Stimulated activated CD8-positive, alpha-beta memory T cell treated with anti-CD3 and anti-CD28 coated beads, Interleukin-12 subunit alpha, Interleukin-12 subunit beta, amount 100 ng/mL, for 24 hours (primary cell): ENCODE measurements around the gene PRXL2C.

Source experiments
- DNase-seq: peaks from one replicate; pipeline ENCODE4 v3.0.0-alpha.2; 2020; ENCODE audit errors: extremely low read depth

PRXL2C gene

GRCh38 chr9:96612105-96612965 is 42.8 kb downstream of the PRXL2C start:
- no peak for DNase-seq

- no peak for DNase-seq
These were observed 43.8 kb downstream of the PRXL2C start for GRCh38 chr9:96611302-96611701.

GRCh38 chr9:96609732-96610131 is 45.4 kb downstream of the PRXL2C start:
- DNase-seq = no peak

DNA sequence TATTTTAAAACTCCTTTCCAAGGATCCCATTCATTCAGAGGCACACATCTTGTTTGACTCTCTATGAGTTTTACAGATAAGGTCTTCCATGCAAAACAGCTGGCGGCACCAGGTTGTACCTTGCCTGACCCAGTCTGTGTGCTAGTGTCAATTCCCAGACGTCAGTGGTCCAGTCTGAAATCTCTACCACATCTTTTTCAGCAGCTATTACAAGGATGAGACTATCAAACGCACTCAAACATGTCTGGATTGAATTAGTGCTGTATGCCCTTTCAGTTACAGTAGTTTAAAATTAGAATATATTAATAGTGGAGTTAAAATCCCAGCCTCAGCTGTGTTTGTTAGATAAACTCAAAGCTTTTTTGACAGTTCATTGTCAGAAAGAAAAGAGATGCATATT is 47.1 kb downstream of the PRXL2C start:
- no peak for DNase-seq

- no peak for DNase-seq
These were observed 49.8 kb downstream of the PRXL2C start for GRCh38 chr9:96605328-96605727.

GRCh38 chr9:96604004-96604319 is 51.2 kb downstream of the PRXL2C start:
- no peak for DNase-seq

DNA sequence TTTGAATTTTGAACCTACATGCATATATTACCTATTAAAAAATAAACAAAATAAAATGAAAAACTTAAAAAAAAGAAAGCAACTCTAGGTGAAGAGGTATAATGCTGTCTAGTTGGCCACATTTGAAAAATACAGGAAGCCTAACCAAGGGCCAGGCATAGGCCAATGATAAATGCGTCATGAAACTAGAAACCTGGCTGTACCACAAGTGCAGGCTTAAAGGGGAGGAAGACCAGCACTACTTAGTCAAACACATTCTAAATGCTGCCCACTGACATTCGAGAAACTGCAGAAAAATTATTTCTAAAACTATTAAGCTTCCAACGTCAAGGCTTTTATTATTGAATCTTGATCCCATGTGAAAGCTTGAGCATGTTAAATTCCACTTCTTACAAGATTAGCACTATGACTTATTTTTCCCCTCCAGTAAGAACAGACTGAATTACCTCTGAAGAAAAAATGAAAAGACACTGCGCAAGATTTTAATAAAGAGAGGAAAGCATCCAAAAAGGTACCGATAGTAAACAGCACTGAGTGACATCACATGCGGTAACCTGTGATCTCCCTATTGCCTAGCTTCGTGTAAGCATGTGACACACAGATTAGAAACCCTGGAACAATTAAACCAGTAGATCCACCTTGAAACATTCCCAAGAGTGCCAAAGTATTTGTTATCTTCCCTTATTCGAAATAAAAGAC is 51.7 kb downstream of the PRXL2C start:
- DNase-seq = no peak

- no peak for DNase-seq
These were observed 55.8 kb downstream of the PRXL2C start for GRCh38 chr9:96599298-96599697.

DNA sequence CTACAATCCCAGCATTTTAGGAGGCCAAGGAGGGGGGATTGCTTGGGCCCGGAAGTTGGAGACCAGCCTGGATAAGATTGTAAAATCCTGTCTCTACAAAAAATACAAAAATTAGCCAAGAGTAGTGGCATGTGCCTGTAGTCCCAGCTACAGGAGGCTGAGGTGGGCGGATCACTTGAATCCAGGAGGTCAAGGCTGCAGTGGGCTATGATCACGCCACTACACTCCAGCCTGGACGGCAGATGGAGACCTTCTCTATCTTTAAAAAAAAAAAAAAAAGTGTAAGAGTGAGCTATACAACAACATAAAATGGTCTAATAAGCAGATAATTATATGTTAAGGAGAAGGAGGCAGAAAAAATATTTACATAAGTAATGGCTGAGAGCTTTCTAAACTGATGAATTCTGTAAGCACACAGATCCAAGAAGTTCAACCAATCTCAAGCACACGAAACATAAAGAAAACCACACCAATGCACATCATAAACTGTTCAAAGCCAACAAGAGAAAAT is 58.5 kb downstream of the PRXL2C start:
- no peak for DNase-seq
